ENCODE data around the gene TSHZ1. TPM values are rescaled to one million over a fixed set of nuclear protein-coding genes. Genes with fewer than 3 reads are reported as not detected.

TSHZ1 gene
- total RNA-seq, 1 donor from 2014 or later, result 8.0 TPM

DNA sequence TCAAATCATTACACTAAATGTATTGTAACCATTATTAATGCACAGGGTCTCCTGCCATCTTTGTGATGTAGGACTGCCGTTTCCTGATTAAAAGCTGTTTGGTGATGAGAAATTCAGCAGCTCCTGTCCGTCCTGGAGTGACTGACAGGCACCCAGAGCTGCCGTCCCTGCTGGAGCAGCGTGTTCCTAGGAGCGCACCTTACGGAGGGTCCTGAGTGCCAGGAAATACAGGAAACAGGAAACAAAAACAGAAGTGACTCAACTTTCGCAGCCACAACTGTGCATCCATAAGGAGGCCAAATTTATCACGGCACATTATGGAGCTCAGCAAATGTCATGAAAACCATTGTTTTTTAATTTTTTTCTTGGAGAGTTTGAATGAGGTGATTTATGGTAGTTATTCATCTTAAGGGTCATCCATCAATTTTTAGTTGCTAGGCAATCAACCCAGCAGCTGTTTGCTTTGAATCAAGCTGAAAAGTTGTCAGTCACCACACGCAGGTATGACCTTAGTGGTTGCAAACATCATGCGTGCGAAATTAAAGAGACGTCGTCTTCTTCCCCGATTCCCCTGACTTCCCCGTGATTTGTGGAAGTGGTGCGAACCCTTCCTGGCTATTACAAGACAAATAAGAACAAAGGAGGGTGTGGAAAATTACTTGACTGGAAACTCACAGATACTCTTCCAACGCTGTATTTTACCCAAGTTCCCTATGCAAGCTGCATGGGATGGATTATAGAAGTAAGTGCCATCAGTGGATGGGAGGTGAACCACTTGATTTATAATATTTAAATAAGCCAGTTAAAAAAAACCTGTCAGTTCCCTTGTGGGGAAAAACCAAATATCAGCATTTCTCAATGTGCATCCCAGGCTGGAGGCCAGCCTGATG, 19.8 kb downstream of the TSHZ1 start:
- DNase-seq (ENCODE audit: low spot score), result no peak
- H3K27ac Mint-ChIP-seq (ENCODE audit: unreplicated experiment), result no peak overlapping the region
- TF ChIP-seq CTCF (IDR thresholded peaks at IDR 0.05), result no peak
- H3K4me1 Mint-ChIP-seq (ENCODE audit: low read depth), result peaks cover 23% of the 10 kb centered on the region
- no peak overlapping the region for H3K4me3 Mint-ChIP-seq (ENCODE audit: unreplicated experiment)
- H3K9me3 Mint-ChIP-seq (ENCODE audit: low read depth), result no peaks in the 10 kb centered on the region
- no peaks in the 10 kb centered on the region for H3K27me3 Mint-ChIP-seq (ENCODE audit: low read depth)
- no peaks in the 10 kb centered on the region for H3K36me3 Mint-ChIP-seq (ENCODE audit: low read depth)

- Mint-ChIP-seq H3K4me3 (ENCODE audit: unreplicated experiment) (no peak overlapping the region), H3K9me3 (ENCODE audit: low read depth) (no peaks in the 10 kb centered on the region), H3K27me3 (ENCODE audit: low read depth) (no peaks in the 10 kb centered on the region), H3K4me1 (ENCODE audit: low read depth) (peaks cover 23% of the 10 kb centered on the region), H3K27ac (ENCODE audit: unreplicated experiment) (no peak overlapping the region), H3K36me3 (ENCODE audit: low read depth) (peaks cover 2% of the 10 kb centered on the region)
- no peak for DNase-seq (ENCODE audit: low spot score)
- no peak for TF ChIP-seq CTCF (IDR thresholded peaks at IDR 0.05)
Measured at GRCh38 chr18:75231053-75231406, 20.4 kb downstream of the TSHZ1 start.

DNA sequence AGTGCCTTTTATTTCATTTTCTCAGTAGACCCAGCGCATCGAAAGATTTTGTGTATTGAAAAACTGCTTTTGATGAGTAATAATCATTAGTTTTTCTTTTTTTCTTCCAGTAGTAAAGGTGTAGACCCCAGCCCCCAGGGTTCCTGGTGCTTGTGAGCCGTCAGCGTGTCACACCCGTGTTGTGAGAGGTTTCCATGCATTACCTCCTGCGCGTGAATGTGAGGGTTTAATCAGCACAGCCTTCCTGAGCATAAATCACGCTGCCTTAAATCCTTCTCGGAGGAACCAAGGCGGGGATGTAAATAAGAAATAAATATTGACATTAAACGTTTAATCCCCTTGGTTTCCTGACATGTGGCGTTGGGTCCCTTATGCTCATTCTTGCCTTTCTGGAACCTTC, 24.3 kb downstream of the TSHZ1 start:
- Mint-ChIP-seq H3K4me3 (ENCODE audit: unreplicated experiment) (no peak overlapping the region), H3K4me1 (ENCODE audit: low read depth) (no peaks in the 10 kb centered on the region), H3K27me3 (ENCODE audit: low read depth) (no peaks in the 10 kb centered on the region), H3K36me3 (ENCODE audit: low read depth) (peaks cover 2% of the 10 kb centered on the region), H3K9me3 (ENCODE audit: low read depth) (no peaks in the 10 kb centered on the region), H3K27ac (ENCODE audit: unreplicated experiment) (no peak overlapping the region)
- no peak for DNase-seq (ENCODE audit: low spot score)
- TF ChIP-seq CTCF (IDR thresholded peaks at IDR 0.05), result no peak

- no peak for TF ChIP-seq CTCF (IDR thresholded peaks at IDR 0.05)
- Mint-ChIP-seq H3K36me3 (ENCODE audit: low read depth) (peaks cover 2% of the 10 kb centered on the region), H3K4me3 (ENCODE audit: unreplicated experiment) (no peak overlapping the region), H3K4me1 (ENCODE audit: low read depth) (no peaks in the 10 kb centered on the region), H3K9me3 (ENCODE audit: low read depth) (no peaks in the 10 kb centered on the region), H3K27me3 (ENCODE audit: low read depth) (no peaks in the 10 kb centered on the region), H3K27ac (ENCODE audit: unreplicated experiment) (no peak overlapping the region)
- no peak for DNase-seq (ENCODE audit: low spot score)
Measured at GRCh38 chr18:75235896-75236295, 25.3 kb downstream of the TSHZ1 start.

DNA sequence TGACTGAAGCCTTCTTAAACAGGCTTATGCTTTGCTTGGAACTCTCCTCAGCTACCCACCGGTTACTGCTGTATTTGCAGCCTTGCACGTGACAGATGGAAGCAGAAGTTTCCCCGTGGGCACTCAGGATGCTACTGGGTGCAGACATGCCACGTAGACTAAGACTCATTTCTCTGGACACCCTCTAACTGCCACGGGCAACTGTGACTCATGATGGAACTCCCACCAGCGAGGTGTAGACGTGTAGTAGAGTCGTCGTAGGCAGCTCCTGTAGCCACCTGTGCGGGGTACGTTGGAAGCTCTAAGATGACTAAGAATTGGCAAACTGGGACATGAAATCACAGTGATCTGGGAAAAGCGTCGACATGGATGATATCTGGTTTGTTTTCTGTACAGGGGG, 27.5 kb downstream of the TSHZ1 start:
- DNase-seq (ENCODE audit: low spot score), result no peak
- no peak overlapping the region for H3K4me3 Mint-ChIP-seq (ENCODE audit: unreplicated experiment)
- TF ChIP-seq CTCF (IDR thresholded peaks at IDR 0.05), result no peak
- no peaks in the 10 kb centered on the region for H3K4me1 Mint-ChIP-seq (ENCODE audit: low read depth)
- H3K9me3 Mint-ChIP-seq (ENCODE audit: low read depth), result peaks cover 5% of the 10 kb centered on the region
- no peak overlapping the region for H3K27ac Mint-ChIP-seq (ENCODE audit: unreplicated experiment)
- H3K36me3 Mint-ChIP-seq (ENCODE audit: low read depth), result peaks cover 2% of the 10 kb centered on the region
- H3K27me3 Mint-ChIP-seq (ENCODE audit: low read depth), result no peaks in the 10 kb centered on the region

All from chondrocyte (in vitro differentiated cells).